Stimulated activated CD4-positive, alpha-beta T cell treated with anti-CD3 and anti-CD28 coated beads, Interleukin-4, amount 100 ng/mL, for 48 hours (primary cell): ENCODE data around the gene BRIP1.

ENCODE experiments used
- DNase-seq, 2 donors: peaks; one replicate each; pipeline ENCODE4 v3.0.0-alpha.2; 2020; ENCODE audit warnings: low read depth in 2 of 2

The BRIP1 gene

GRCh38 chr17:61663310-61663709, 200.0 kb downstream of the BRIP1 start:
- DNase-seq: no peak

GRCh38 chr17:61662741-61663140, 200.6 kb downstream of the BRIP1 start:
- DNase-seq: no peak

- no peak for DNase-seq
Measured at GRCh38 chr17:61662186-61662585, 201.1 kb downstream of the BRIP1 start.

- DNase-seq: no peak
Measured at GRCh38 chr17:61660746-61661485, 202.4 kb downstream of the BRIP1 start.

- DNase-seq: no peak
Measured at GRCh38 chr17:61659437-61659836, 203.9 kb downstream of the BRIP1 start.

- no peak for DNase-seq
Measured at GRCh38 chr17:61658183-61658582, 205.1 kb downstream of the BRIP1 start.

- DNase-seq: no peak
Measured at GRCh38 chr17:61657338-61657737, 206.0 kb downstream of the BRIP1 start.

- DNase-seq: no peak
Measured at GRCh38 chr17:61656721-61657217, 206.6 kb downstream of the BRIP1 start.

GRCh38 chr17:61650749-61651148, 212.6 kb downstream of the BRIP1 start:
- no peak for DNase-seq

- DNase-seq: no peak
Measured at GRCh38 chr17:61648587-61648986, 214.7 kb downstream of the BRIP1 start.

- DNase-seq: no peak
Measured at GRCh38 chr17:61647047-61647446, 216.3 kb downstream of the BRIP1 start.

GRCh38 chr17:61646482-61646881, 216.8 kb downstream of the BRIP1 start:
- DNase-seq: no peak

GRCh38 chr17:61645920-61646319, 217.4 kb downstream of the BRIP1 start:
- no peak for DNase-seq

- DNase-seq: no peak
Measured at GRCh38 chr17:61644800-61645774, 218.2 kb downstream of the BRIP1 start.

GRCh38 chr17:61642768-61643167, 220.6 kb downstream of the BRIP1 start:
- no peak for DNase-seq

- DNase-seq: no peak
Measured at GRCh38 chr17:61641715-61642114, 221.6 kb downstream of the BRIP1 start.

GRCh38 chr17:61641084-61641483, 222.2 kb downstream of the BRIP1 start:
- DNase-seq: no peak

GRCh38 chr17:61639818-61640217, 223.5 kb downstream of the BRIP1 start:
- DNase-seq: no peak

- no peak for DNase-seq
Measured at GRCh38 chr17:61638087-61638486, 225.2 kb downstream of the BRIP1 start.

GRCh38 chr17:61635913-61636432, 227.4 kb downstream of the BRIP1 start:
- DNase-seq: peak; percentile 5 to 37

- DNase-seq: no peak
Measured at GRCh38 chr17:61634942-61635538, 228.3 kb downstream of the BRIP1 start.

GRCh38 chr17:61634011-61634539, 229.3 kb downstream of the BRIP1 start:
- DNase-seq: no peak
